Gastroesophageal sphincter (tissue), 3 donors: Measurements from ENCODE around the gene PLEKHG2.

ENCODE experiments used
- CTCF ChIP-seq, 4 experiments: fragments of 200-600 bp in 2 of 4; fragments of 450-650 bp in 2 of 4; sonication (generic) in 1 of 4; IDR thresholded peaks; one replicate each; pipeline ENCODE4 v1.5.1; 2017 to 2019; ENCODE audit warnings: antibody characterized with exemption in 4 of 4, mild to moderate bottlenecking in 2 of 4, moderate library complexity in 2 of 4
- EP300 ChIP-seq: sonication (generic); formaldehyde crosslinking; IDR thresholded peaks from one replicate; pipeline ENCODE4 v1.6.1; 2017; ENCODE audit warnings: antibody characterized with exemption, mild to moderate bottlenecking
- POLR2A ChIP-seq, 2 donors: fragments of 450-650 bp; IDR thresholded peaks; one replicate each; pipeline ENCODE4 v1.6.1; 2017; ENCODE audit warnings: antibody characterized with exemption in 2 of 2, mild to moderate bottlenecking in 2 of 2, moderate library complexity in 1 of 2
- POLR2AphosphoS5 ChIP-seq: sonication (generic); formaldehyde crosslinking; IDR thresholded peaks from one replicate; pipeline ENCODE4 v1.6.1; 2017; ENCODE audit warnings: antibody characterized with exemption

- TF ChIP-seq CTCF (IDR thresholded peaks at IDR 0.05) = no peak
- no peak for TF ChIP-seq EP300
- TF ChIP-seq POLR2AphosphoS5 = no peak
- no peak for TF ChIP-seq POLR2A (IDR thresholded peaks at IDR 0.05)
Measured at GRCh38 chr19:39385629-39386411, 26.6 kb upstream of the PLEKHG2 start.
